ENCODE data around the gene BBS2. TPM values are rescaled to one million over a fixed set of nuclear protein-coding genes. Genes with fewer than 3 reads are reported as not detected.

The BBS2 gene
- total and polyA plus RNA-seq, 2 of the 13 experiments (the other 11 are each of a cell fraction or from before 2014, with no cell fraction given), result 59.7 to 68.3 TPM

GRCh38 chr16:56450986-56451752, 68.7 kb downstream of the BBS2 start, which contains the start of the genes NUDT21 and OGFOD1 (continued):
- no peak for TF ChIP-seq ZNF292 (CRISPR knock-in tag; IDR thresholded peaks at IDR 0.05; ENCODE audit: borderline replicate concordance, low read depth)
- no peak for TF ChIP-seq SKI (IDR thresholded peaks at IDR 0.05; ENCODE audit: partially characterized antibody)
- no peak for TF ChIP-seq ZNF496 (CRISPR knock-in tag; IDR thresholded peaks at IDR 0.05; ENCODE audit: insufficient replicate concordance)
- TF ChIP-seq BRF2 (CRISPR knock-in tag; IDR thresholded peaks at IDR 0.05), result no peak
- TF ChIP-seq ZNF512 (CRISPR knock-in tag; IDR thresholded peaks at IDR 0.05), result no peak
- no peak for TF ChIP-seq ZNF3 (CRISPR knock-in tag; IDR thresholded peaks at IDR 0.05)
- TF ChIP-seq GTF3A (CRISPR knock-in tag; conservative IDR thresholded peaks at IDR 0.05), result no peak
- no peak for TF ChIP-seq RXRB (CRISPR knock-in tag; IDR thresholded peaks at IDR 0.05; ENCODE audit: borderline replicate concordance)
- no peak for TF ChIP-seq RERE (CRISPR knock-in tag; IDR thresholded peaks at IDR 0.05; ENCODE audit: low read depth)
- TF ChIP-seq SIX4 (CRISPR knock-in tag; IDR thresholded peaks at IDR 0.05), result no peak
- no peak for TF ChIP-seq MIER3 (CRISPR knock-in tag; IDR thresholded peaks at IDR 0.05; ENCODE audit: borderline replicate concordance)
- no peak for TF ChIP-seq MTA3 (CRISPR knock-in tag; IDR thresholded peaks at IDR 0.05)
- no peak for TF ChIP-seq ZNF775 (CRISPR knock-in tag; IDR thresholded peaks at IDR 0.05; ENCODE audit: borderline replicate concordance)
- TF ChIP-seq, protein P1, sequence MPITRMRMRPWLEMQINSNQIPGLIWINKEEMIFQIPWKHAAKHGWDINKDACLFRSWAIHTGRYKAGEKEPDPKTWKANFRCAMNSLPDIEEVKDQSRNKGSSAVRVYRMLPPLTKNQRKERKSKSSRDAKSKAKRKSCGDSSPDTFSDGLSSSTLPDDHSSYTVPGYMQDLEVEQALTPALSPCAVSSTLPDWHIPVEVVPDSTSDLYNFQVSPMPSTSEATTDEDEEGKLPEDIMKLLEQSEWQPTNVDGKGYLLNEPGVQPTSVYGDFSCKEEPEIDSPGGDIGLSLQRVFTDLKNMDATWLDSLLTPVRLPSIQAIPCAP (CRISPR knock-in tag; IDR thresholded peaks at IDR 0.05; ENCODE audit: low read depth), result no peak
- TF ChIP-seq, protein P2, sequence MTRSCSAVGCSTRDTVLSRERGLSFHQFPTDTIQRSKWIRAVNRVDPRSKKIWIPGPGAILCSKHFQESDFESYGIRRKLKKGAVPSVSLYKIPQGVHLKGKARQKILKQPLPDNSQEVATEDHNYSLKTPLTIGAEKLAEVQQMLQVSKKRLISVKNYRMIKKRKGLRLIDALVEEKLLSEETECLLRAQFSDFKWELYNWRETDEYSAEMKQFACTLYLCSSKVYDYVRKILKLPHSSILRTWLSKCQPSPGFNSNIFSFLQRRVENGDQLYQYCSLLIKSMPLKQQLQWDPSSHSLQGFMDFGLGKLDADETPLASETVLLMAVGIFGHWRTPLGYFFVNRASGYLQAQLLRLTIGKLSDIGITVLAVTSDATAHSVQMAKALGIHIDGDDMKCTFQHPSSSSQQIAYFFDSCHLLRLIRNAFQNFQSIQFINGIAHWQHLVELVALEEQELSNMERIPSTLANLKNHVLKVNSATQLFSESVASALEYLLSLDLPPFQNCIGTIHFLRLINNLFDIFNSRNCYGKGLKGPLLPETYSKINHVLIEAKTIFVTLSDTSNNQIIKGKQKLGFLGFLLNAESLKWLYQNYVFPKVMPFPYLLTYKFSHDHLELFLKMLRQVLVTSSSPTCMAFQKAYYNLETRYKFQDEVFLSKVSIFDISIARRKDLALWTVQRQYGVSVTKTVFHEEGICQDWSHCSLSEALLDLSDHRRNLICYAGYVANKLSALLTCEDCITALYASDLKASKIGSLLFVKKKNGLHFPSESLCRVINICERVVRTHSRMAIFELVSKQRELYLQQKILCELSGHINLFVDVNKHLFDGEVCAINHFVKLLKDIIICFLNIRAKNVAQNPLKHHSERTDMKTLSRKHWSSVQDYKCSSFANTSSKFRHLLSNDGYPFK (CRISPR knock-in tag; IDR thresholded peaks at IDR 0.05; ENCODE audit: borderline replicate concordance), result peak; percentile 99
- TF ChIP-seq SALL1 (CRISPR knock-in tag; IDR thresholded peaks at IDR 0.05), result peak; percentile 72
- peak; percentile 88 for TF ChIP-seq ZNF143 (CRISPR knock-in tag; IDR thresholded peaks at IDR 0.05)

All from HepG2 (cell line).